GM12874 (cell line): ENCODE data around the gene TUBB.
A peak's percentile ranks its signal among the peaks of the same experiment; 100 is the strongest.

ENCODE experiments used
- CTCF ChIP-seq: IDR thresholded peaks from 2 replicates; pipeline ENCODE4 v1.5.1; 2011; ENCODE audit warnings: low read depth, mild to moderate bottlenecking, control low read depth, low read length, moderate library complexity; ENCODE audit not compliant: insufficient read depth

Gene TUBB

GRCh38 chr6:30719791-30720737 is at the start of gene TUBB:
TUBB (plus strand) TSS chr6:30720352; CDS start chr6:30720507, 155 bp downstream.
- no peak for TF ChIP-seq CTCF

GRCh38 chr6:30670760-30671527 is 49.2 kb upstream of the TUBB start:
- 0 out of 2 replicates have a peak, but pooled peaks have one; percentile 5 for TF ChIP-seq CTCF

- peak; percentile 77 for TF ChIP-seq CTCF
These were observed 47.5 kb upstream of the TUBB start, which contains the start of gene DHX16 for GRCh38 chr6:30672445-30673253. DHX16 (minus strand) TSS chr6:30673006; CDS start chr6:30672841, 165 bp downstream.

GRCh38 chr6:30676660-30677285 is 43.4 kb upstream of the TUBB start:
- no peak for TF ChIP-seq CTCF

- TF ChIP-seq CTCF: peak; percentile 97
These were observed 41.0 kb upstream of the TUBB start for GRCh38 chr6:30678964-30679726.

GRCh38 chr6:30679765-30680535 is 40.2 kb upstream of the TUBB start:
- no peak for TF ChIP-seq CTCF
